GM18517 (cell line): Measurements from ENCODE around the gene PTP4A2.
"Not testable (repeated sequence)": the region's sequence is repeated elsewhere in the genome, so short reads cannot be mapped to it uniquely, and the experiment has no call there.

Source experiments
- ATAC-seq: cut with Tn5 transposase; IDR thresholded peaks from one replicate; pipeline ENCODE4 v1.9.1; 2021; ENCODE audit warnings: mild to moderate bottlenecking, moderate library complexity; ENCODE audit not compliant: unreplicated experiment

Gene PTP4A2

DNA sequence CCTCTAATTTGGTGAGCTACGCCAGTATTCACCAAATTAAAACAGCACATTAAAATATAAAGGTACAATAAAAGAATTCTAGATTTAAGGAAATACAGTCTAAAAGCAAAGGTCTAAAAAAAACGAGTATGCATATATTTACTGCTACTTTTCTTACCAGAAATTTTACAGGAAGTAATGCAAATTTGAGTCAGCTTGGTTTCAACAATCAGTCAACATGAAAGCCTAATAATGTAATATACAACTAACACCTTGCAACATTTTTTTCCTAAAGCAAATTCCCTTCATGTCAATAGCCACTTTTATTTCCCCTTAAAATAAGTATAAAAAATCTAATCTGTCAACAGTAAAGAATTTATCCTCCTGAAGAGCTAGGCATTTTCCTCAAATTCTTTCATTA, 11.9 kb downstream of the PTP4A2 start:
- ATAC-seq: no peak

DNA sequence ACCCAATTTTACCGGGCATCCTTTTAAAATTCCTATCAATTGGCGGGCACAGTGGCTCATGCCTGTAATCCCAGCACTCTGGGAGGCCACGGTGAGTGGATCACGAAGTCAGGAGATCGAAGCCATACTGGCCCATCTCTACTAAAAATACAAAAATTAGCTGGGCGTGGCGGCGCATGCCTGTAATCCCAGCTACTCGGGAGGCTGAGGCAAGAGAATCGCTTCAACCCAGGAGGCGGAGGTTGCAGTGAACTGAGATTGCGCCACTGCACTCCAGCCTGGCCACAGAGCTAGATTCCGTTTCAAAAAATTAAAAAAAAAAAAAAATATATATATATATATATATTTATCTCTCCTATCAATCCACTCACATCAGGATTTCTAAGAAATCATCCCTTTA, 12.3 kb downstream of the PTP4A2 start:
- not testable (repeated sequence) for ATAC-seq

DNA sequence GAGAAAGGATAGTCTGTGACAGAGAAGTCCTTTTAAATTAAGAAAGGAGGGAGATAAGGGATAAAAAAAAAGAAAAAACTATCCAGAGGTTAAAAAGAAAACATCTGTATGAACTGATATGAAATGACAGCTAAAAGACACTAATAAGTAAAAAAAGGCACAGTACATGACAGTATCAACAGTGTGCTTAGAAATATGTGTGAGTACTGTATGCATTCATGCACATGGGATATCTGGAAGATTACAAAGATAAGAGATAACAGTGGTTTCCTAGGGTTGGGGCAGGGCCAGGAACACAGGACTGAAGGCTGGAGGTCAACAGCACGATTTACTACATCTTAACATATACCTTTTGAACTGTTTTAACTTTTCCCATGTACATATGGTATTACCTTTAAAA, 13.3 kb downstream of the PTP4A2 start:
- no peak for ATAC-seq

DNA sequence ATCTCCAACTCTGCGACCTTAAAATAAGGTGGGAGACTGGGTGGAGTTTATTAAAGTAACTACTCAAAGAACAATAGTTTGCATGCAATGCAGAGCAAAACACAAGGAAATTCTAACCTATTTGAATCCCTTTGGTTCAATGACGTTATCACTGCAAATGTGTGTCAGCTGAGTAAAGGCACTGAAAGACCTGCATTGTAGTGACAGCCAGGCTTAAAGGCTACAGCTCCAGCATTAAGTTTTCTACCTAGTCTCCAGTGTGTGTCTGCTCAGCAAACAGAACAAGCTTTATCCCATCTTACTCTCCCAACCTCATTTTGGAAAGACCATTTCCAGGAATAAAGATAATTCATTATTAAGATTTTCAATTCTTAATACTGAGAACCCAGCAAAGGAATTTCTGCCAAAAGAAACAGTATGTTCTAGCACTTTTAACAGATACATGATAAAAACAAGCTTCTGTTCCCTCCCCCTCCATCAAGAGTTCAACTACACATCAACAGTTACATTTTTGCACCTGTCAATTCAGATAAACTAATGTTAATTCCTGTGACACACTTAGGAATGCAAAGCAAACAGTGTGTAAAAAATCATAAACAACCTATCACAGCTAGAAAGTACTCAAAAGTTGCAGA, 14.2 kb downstream of the PTP4A2 start:
- no peak for ATAC-seq

DNA sequence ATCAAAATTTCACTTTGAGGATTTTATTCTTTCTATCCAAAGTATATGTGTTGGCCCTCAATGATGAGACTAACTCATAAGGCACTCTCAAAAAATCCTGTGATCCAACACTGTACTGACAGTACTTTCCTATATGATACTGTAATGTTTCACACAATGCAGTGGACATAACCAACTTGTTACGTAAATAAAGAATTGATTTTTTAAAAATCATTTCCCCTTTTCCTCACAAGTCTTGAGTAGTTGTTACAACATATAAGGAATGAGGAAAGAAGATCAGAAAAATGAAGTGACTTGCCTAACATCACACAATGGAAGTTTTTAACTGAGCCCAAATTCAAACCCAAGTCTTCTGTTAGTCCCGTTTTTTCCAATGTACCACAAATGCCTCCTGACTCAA, 17.2 kb downstream of the PTP4A2 start:
- ATAC-seq: no peak

DNA sequence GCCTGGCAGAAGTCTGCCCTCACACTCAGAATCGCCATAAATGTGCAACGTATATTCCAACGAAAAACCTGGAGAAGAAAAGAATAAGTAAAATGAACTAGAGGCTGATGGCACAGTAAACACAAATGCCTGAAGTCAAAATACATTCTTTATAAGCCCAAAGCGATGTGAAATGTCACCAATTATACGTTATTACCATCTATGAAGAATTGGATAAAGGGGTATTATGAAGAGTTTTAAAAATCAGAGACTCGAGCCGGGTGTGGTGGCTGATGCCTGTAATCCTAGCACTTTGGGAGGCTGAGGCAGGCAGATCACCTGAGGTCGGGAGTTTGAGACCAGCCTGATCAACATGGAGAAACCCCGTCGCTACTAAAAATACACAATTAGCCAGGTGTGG, 18.6 kb downstream of the PTP4A2 start:
- no peak for ATAC-seq

DNA sequence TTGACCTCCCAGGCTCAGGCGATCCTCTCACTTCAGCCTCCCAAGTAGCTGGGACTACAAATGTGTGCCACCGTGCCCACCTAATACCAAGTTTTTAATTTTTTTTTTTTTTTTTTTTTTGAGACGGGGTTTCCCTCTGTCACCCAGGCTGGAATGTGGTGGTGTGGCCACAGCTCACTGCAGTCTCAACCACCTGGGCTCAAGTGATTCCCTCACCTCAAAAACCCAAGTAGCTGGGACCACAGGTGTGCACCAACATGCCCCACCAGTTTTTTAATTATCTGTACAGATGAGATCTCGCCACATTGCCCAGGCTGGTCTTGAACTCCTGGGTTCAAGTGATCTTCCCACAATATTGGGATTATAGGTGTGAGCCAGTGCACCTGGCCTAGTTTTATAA, 22.7 kb downstream of the PTP4A2 start:
- ATAC-seq: no peak

DNA sequence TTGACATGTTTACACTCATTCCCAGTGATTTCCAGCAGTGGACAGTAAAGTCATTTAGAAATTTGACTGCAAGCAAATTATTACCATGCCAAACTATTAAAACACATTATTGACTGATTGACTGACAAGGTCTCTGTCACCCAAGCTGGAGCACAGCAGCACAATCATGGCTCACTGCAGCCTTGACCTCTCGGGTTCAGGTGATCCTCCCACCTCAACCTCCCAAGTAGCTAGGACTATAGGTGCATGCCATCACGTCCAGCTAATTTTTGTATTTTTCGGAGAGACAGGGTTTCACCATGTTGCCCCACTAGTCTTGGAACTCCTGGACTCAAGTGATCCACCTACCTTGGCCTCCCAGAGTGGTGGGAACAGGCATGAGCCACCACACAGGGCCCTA, 24.2 kb downstream of the PTP4A2 start:
- ATAC-seq: no peak

DNA sequence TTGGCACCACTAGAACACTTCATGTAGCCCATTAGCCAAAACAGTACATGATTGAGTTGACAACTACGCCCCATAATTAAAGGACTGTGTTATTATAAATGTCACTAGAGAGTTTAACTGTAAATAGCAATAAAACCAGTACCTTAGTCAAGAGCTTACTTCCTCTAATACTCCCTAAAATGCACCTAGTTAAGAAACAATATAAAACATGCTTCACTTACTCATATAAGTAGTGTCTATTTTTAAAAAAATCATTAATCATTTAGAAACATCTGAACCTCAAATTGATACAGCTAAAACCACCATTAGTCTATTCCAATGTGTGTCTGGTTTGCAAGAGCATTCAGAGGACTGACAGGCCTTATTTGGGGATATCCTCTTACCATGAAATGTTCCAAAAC, 25.3 kb downstream of the PTP4A2 start:
- peak; percentile 56 for ATAC-seq

DNA sequence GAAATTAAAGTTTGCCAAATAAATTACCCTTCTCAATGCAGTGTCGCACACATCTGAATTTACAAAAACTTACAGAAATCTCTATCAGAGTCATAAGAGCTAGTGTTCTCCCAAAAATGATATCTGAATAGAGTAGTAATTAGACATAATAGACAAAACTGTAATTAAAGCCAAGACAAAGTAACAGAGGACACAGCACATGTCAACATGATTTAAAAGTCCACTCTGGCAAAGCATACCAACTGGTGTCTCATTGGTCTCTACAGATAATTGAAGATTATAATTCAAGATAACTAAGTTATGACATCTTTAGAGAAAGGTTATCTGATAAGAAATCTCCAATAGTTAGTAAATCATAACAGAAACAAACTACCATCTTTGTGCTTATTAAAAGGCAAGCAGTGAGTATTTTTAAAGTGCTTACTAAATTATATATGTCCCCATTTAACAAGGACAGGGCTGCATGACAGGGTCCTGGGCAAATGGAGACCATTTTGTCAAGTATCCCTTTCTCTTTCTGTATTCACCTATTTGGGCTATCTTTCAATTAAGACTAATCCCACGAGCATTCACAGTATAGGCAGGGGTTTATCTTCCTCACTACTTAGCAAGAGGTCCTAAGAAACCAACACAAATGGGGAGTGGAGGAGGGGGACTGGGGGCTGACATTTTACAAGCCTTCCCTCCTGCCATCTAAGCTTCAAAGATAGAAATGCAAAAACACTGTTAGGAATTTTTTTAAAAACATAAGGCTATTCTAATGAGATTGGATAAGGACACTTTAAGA, 26.0 kb downstream of the PTP4A2 start:
- no peak for ATAC-seq

DNA sequence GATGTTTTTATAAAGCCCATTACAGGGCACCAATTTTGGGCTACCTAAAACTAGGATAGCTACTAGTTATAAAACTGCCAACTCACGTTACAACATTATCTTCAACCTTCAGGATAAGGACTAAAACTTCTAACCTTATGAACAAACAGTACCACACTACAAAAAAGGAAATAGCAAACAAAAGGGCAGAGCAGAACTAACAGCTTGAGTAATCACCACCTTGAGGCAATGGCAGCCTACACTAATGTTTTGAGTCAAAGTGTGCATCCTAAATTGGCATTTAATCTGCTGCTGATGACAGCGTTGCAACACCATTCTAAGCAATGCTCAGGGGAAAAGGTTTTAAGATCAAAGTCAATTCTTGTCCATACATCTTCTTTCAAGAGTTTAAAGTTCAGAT, 27.2 kb downstream of the PTP4A2 start:
- no peak for ATAC-seq

DNA sequence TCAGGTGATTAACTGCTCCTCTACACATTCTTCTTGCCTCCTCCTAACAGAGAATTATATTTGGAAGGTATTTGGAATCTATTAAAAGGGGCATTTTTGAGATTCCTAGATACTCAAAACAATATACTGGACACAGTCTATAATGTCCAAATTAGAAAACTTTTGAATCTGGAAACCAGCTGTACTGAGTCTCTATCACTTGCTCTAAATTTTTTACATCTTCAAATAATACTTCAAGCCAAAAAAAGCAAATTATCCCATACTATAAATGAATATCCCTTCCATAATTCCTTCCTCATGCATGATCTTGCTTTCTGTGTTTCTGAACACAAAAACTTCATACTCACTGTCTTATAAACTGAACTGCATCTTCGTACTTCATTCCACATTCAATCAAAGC, 28.5 kb downstream of the PTP4A2 start:
- no peak for ATAC-seq

DNA sequence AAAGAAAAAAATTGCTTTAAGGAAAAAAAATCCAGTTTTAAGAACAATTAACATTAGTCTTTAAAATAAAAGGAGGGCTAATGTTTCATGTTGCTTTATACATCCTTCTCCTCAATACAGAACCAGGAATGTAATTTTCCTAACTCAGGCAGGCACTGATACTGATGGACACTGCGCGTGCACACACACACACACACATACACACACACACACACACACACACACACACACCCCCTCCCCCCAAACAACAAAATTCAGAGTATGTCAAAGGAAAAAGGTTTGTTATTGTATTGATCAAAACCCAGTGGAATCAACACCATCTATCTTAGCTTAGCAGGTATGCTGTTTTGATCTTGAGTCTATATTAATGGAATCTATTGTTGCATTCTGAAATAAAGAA, 31.6 kb downstream of the PTP4A2 start:
- no peak for ATAC-seq

DNA sequence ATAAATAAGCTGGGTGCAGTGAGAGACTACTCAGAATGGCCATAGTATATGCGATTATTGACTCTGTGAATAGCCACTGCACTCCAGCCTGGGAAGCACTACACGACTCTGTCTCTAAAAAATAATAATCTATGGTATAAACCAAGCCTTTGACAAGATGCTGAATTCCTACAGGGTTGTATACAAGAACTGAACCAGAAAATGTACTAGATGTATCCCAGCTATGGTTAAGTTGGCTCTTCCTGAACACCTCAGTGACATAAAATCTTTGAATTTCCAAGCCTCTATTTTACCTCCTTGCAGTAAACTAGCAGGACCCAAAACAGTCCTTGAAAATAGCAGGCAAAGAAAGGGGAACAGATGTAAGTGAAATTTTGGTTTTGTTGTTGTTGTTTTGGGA, 32.5 kb downstream of the PTP4A2 start:
- ATAC-seq: no peak

DNA sequence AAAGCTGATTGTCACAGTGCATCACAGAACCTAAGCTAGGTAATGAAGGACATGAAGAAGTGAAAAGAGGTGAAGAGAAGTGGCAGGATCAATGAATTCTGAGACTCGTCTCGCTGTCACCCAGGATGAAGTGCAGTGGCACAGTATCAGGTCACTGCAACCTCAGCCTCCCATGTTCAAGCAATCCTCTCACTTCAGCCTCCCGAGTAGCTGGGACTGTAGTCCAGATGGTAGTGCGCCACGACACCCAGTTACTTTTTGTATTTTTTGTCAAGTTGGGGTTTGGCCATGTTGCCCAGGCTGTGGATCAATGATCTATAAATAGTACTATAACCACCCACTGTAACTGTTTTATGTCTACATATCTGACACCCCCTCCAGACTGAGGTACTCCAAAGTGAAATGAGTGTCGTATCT, 33.1 kb downstream of the PTP4A2 start:
- ATAC-seq: no peak

DNA sequence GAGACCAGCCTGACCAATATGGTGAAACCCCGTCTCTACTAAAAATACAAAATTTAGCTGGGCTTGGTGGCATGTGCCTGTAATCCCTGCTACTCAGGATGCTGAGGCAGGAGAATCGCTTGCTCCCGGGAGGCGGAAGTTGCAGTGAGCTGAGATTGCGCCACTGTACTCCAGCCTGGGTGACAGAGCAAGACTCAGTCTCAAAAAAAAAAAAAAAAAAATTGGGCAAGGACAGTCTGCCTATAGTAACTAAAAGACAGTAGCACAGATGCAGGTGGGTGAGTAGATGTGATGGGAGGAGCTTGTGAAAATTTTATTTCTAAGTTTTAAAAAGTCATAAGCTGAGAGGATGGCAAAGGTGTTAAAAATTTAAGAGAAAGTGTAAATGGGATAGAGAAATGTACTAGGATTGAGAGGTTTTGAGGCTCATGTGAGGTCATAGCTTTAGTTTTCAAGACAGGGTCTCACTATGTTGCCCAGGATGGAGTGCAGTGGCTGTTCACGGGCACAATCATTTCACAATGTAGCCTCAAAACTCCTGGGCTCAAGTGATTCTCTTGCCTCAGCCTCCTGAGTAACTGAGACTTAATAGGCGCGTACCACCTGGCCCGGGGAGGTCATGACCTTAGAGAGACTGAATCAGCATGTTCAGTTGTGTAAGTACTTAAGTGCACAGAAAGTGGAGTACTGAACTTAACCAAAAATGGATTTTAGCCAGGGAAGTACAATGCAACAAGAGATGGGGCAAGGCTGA, 33.7 kb downstream of the PTP4A2 start:
- ATAC-seq: no peak

DNA sequence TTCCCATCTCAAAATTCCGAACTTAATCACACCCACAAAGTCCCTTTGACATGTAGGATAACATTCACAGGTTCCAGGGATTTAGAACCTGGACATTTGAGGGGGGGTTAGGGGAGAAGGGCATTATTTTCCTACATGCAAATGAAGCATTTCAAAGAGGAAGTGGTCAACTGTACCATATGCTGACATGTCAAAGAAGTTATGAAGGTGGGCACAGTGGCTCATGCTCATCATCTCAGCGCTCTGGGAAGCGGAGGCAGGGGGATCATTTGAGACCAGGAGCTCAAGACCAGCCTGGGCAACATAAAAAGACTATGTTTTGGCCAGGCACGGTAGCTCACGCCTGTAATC, 35.7 kb downstream of the PTP4A2 start:
- ATAC-seq: no peak

DNA sequence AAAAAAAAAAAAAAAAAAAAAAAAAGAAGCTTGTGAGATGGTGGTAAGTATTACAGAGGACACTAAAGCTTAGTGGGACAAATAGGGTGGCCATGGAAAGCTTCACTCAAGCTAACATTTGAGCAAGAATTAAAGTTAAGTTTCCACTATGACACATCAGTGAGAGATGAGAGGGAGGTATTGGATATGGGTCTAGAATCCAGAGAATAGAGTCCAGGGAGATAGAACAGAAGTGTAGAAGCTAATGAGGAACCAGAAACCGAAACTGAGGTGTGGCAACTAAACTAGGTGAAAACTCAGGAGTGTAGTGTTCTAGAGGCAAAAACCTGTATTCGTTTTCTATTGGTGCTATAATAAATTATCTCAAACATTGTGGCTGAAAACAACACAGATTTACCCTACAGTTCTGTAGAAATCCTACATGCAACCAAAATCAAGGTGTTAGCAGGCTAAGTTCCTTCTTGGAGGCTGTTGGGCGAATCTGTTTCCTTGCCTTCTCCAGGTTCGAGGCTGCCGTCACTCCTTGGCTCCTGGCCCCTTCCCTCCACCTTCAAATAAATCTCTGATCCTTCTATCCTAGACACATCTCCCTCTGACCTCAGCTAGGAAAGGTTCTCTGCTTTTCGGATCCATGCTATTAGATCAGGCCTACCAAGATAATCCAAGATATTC, 36.2 kb downstream of the PTP4A2 start:
- ATAC-seq: no peak

DNA sequence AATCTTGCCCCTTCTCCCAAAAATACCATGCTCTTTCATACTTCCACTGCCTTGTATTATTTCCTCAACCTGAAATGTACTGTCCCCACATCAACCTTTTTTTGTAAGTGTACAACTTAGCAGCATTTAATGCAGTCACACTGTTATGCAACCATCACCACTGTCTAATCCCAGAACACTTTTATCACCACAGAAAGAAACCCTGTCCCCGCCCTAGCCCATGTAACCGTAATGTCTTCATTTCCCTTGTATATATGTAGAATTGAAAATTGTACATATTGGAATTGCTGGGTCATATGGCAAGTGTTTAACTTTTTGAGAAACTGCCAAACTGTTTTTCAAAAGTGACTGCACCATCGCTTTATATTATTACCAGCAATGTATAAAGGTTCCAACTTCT, 37.4 kb downstream of the PTP4A2 start:
- ATAC-seq: no peak

DNA sequence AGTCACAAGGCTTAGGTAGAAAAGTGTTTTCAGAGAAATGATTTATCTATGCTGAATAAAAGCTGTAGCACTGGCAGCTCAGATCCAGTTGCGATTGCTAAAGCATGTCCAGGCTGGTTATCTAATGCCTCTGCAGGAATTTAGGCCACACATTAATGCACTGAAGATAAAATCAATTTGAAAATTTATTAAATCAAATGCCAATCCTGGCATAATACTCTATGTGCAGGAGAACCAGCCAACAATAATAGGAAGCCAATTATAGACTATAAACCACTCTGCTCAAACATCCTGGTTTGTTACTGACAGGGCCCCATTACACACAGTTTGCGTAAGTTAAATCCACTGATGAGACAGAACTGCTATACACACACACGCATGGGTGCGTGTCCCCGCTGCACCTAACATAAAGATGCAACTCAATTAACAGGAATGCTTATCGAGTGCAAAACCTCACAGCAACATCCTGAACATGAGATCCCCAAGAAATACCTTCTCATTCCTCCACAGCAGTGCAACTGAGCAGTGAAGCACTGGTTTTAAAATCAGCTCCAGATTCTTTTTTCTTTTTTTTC, 40.6 kb downstream of the PTP4A2 start:
- no peak for ATAC-seq

DNA sequence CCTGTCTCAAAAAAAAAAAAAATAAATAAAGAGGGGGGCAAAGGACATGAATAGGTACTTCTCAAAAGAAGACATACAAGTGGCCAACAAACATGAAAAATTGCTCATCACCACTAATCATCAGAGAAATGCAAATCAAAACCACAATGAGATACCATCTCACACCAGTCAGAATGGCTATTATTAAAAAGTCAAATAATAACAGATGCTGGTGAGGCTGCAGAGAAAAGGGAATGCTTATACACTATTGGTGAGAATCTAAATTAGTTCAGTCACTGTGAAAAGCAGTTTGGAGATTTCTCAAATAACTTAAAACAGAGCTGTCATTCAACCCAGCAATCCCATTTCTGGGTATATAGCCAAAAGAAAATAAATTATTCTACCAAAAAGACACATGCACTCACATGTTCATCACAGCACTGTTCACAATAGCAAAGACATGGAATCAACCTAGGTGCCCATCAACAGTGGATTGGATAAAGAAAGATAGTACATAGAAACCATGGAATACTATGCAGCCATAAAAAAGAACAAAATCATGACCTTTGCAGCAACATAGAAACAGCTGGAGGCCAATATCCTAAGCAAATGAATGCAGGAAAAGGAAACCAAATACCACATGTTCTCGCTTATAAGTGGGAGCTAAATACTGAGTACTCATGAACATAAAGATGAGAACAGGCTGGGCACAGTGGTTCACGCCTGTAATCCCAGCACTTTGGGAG, 42.5 kb downstream of the PTP4A2 start:
- not testable (repeated sequence) for ATAC-seq
